ENCODE data around the gene TENM3. TPM values are rescaled to one million over a fixed set of nuclear protein-coding genes. Genes with fewer than 3 reads are reported as not detected.

The TENM3 gene
- total RNA-seq, 4 donors from 2014 or later: 5.9 to 61.5 (median 24.6) TPM

DNA sequence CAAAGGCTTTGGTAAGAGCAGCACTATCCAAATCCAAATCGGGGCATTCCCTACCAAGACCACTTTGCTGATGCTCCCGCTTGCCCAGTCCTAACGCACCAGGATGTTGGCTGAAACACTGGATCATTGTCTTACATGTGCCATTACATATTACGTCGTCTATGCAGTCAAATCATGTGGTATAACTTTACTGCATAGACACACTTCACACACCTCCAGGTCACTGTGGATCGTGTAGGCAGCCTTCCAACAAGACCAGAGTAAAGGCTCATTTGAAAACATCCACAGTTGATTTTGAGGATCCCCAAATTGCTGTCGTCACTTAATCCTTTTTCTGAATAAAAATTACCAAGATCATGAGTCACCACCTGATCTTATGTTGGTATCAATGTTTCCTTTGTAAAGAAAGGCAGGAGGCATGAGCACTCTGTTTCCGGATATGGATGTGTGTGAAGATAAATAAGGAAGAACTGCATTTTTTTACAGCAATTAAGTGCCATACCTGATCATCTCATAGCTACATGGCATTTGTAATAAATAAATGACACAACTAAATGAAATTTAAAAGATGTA lies 18.5 kb downstream of the TENM3 start:
- no peak for DNase-seq

DNA sequence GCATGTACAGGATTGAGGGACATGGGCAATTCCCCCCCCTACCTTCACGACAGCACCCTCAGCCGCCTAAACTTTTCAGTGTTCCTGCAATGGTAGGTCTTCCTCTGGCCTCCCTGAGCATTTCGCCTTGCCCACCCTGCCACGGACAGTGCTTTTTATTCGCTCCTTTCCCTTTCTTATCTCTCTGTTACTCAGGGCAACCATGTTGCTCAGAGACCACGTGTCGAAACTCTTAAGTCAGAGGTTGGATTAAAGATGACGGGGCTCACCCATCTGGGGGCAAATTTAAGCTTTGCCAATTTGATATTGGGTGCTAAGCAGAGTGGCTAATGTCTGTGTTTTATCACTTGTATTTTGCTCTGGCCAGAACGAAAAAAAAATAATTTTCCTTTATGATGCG lies 20.4 kb downstream of the TENM3 start:
- H3K4me3 ChIP-seq: no peak overlapping the region

More for the DNA sequence above, 18.5 kb downstream of the TENM3 start:
- TF ChIP-seq, protein P1, sequence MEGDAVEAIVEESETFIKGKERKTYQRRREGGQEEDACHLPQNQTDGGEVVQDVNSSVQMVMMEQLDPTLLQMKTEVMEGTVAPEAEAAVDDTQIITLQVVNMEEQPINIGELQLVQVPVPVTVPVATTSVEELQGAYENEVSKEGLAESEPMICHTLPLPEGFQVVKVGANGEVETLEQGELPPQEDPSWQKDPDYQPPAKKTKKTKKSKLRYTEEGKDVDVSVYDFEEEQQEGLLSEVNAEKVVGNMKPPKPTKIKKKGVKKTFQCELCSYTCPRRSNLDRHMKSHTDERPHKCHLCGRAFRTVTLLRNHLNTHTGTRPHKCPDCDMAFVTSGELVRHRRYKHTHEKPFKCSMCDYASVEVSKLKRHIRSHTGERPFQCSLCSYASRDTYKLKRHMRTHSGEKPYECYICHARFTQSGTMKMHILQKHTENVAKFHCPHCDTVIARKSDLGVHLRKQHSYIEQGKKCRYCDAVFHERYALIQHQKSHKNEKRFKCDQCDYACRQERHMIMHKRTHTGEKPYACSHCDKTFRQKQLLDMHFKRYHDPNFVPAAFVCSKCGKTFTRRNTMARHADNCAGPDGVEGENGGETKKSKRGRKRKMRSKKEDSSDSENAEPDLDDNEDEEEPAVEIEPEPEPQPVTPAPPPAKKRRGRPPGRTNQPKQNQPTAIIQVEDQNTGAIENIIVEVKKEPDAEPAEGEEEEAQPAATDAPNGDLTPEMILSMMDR (IDR thresholded peaks at IDR 0.05): no peak
- TF ChIP-seq POLR2A (IDR thresholded peaks at IDR 0.05): no peak
- H3K27ac ChIP-seq: no peak overlapping the region
- H3K4me1 ChIP-seq: no peaks in the 10 kb centered on the region
- H3K27me3 ChIP-seq: no peaks in the 10 kb centered on the region
- no peaks in the 10 kb centered on the region for H3K9me3 ChIP-seq
- intact Hi-C loops (cut with DNase I; ENCODE audit: low total_unique reads): no loop called here
- H3K4me3 ChIP-seq: no peak overlapping the region
- no peaks in the 10 kb centered on the region for H3K36me3 ChIP-seq

DNA sequence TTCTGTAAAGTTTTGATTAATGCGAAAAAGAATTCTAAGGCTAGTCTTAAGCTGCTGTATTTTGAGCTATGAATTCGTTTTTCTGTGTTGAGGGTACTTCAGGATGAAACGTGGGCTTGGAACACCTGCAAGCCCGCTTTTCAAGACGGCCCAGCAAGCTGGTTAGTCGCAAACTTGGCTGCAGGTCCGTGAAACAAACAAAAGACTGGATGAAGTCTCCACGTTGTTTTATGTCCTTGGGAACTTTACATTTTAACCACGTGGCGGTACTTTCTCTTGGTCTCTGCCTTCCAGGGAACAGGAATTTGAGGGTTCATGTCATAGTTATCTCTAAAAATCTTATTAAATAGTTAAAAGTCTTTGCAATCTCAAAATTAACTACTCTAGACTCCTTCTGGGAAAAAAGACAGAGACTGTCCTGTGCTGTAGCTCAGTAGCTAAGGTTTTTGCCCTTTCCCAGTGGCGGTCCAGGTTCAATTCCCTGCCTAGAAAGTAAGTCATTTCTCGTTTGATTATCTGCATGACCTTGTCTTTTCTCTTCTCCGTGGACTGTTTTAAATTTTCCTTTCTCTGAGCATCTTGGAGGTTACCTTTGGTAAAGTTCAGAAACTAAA lies 21.0 kb downstream of the TENM3 start:
- no peaks in the 10 kb centered on the region for H3K9me3 ChIP-seq
- intact Hi-C loops (cut with DNase I; ENCODE audit: low total_unique reads): no loop called here
- H3K27me3 ChIP-seq: no peaks in the 10 kb centered on the region
- H3K4me1 ChIP-seq: no peaks in the 10 kb centered on the region
- no peak for DNase-seq
- TF ChIP-seq POLR2A (IDR thresholded peaks at IDR 0.05): no peak
- TF ChIP-seq, protein P1 (IDR thresholded peaks at IDR 0.05): no peak
- no peak overlapping the region for H3K4me3 ChIP-seq
- H3K27ac ChIP-seq: no peak overlapping the region
- H3K36me3 ChIP-seq: no peaks in the 10 kb centered on the region

More for the DNA sequence above, 20.4 kb downstream of the TENM3 start:
- TF ChIP-seq, protein P1 (IDR thresholded peaks at IDR 0.05): no peak
- no peak for TF ChIP-seq POLR2A (IDR thresholded peaks at IDR 0.05)
- Histone ChIP-seq H3K4me1 (no peaks in the 10 kb centered on the region), H3K9me3 (no peaks in the 10 kb centered on the region), H3K27ac (no peak overlapping the region), H3K36me3 (no peaks in the 10 kb centered on the region), H3K27me3 (no peaks in the 10 kb centered on the region)
- intact Hi-C loops (cut with DNase I; ENCODE audit: low total_unique reads): no loop called here
- no peak for DNase-seq

DNA sequence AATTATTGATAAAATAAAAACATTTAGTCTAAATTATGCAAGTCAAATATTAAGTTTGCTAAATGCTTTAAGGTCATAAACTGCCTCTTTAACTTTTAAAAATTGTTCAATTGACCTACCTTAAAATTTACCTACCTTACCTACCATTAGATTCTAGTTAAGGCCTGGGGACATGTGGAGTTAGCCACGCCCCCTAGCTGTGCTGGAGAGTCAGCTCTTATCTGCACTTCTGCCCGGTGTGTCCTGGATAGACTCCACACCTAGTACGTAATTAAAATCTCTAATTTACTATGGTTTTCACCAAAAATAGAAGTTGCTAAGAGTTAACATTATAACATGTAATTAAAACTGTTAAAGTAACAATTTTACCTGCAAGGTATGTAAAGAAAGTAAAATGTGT lies 22.7 kb downstream of the TENM3 start:
- H3K27ac ChIP-seq: no peak overlapping the region
- no peaks in the 10 kb centered on the region for H3K36me3 ChIP-seq
- intact Hi-C loops (cut with DNase I; ENCODE audit: low total_unique reads): no loop called here
- H3K27me3 ChIP-seq: no peaks in the 10 kb centered on the region
- no peak for TF ChIP-seq POLR2A (IDR thresholded peaks at IDR 0.05)
- TF ChIP-seq, protein P1 (IDR thresholded peaks at IDR 0.05): no peak
- H3K9me3 ChIP-seq: no peaks in the 10 kb centered on the region
- no peak for DNase-seq
- no peak overlapping the region for H3K4me3 ChIP-seq
- H3K4me1 ChIP-seq: no peaks in the 10 kb centered on the region

DNA sequence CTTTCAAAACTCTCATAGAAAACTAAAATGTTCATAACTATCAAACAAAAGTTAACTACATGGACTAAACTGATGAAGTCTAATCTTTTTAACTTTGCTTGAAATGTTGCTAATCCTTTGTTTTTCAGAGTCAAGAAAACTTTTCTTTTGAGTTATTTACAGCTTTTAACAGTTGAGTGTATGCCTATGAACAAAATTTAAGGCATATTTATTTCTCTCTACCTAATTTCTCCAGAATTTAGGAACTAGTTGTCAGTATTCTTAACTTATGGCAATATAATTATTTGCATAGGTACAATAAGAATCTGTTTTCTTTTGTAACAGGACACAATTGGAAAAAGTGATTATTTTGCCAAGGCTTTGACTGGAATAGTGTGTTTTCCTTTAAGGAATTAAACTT lies 23.8 kb downstream of the TENM3 start:
- DNase-seq: no peak
- no peaks in the 10 kb centered on the region for H3K36me3 ChIP-seq
- no peaks in the 10 kb centered on the region for H3K27me3 ChIP-seq
- no peaks in the 10 kb centered on the region for H3K4me1 ChIP-seq
- H3K4me3 ChIP-seq: no peak overlapping the region
- H3K9me3 ChIP-seq: no peaks in the 10 kb centered on the region
- TF ChIP-seq, protein P1 (IDR thresholded peaks at IDR 0.05): no peak
- no peak for TF ChIP-seq POLR2A (IDR thresholded peaks at IDR 0.05)
- no peak overlapping the region for H3K27ac ChIP-seq
- intact Hi-C loops (cut with DNase I; ENCODE audit: low total_unique reads): no loop called here

Measured in uterus (tissue), 4 donors.